Naive thymus-derived CD4-positive, alpha-beta T cell (primary cell): Measurements from ENCODE around the gene AVPI1. TPM values are rescaled to one million over a fixed set of nuclear protein-coding genes. Genes with fewer than 3 reads are reported as not detected.

Experiments
- ATAC-seq: fragments of 150-1000 bp; cut with Tn5 transposase; 2 replicates; pipeline ENCODE4 v1.10.0; 2021; ENCODE audit warnings: mild to moderate bottlenecking, moderate library complexity
- CTCF ChIA-PET: fragments of 350-600 bp; sonication (Branson Sonifier 250); formaldehyde crosslinking; loops from one replicate; lab custom pipeline; 2021; ENCODE audit warnings: antibody characterized with exemption; lab: Charles Lee
- POLR2A ChIA-PET: fragments of 350-600 bp; sonication (Branson Sonifier 250); formaldehyde crosslinking; loops from one replicate; lab custom pipeline; 2021; ENCODE audit warnings: antibody characterized with exemption, inconsistent platforms; lab: Charles Lee
- DNase-seq, 9 donors: peaks; one replicate each; pipeline versions ENCODE4 v3.0.0 to v3.0.0-alpha.2; 2020 to 2022; ENCODE audit warnings: mixed read lengths in 1 of 9
- H3K27ac ChIP-seq: one replicate; pipeline ENCODE4 v1.7.0; 2013; ENCODE audit warnings: mild to moderate bottlenecking, low read depth, low read length, moderate library complexity
- H3K27me3 ChIP-seq, 2 donors: one replicate each; pipeline ENCODE4 v1.7.0; 2013; ENCODE audit warnings: low read length in 2 of 2, mild to moderate bottlenecking in 2 of 2, moderate library complexity in 2 of 2; ENCODE audit not compliant: control insufficient read depth in 2 of 2, insufficient read depth in 2 of 2
- H3K36me3 ChIP-seq, 3 experiments: 1 replicate in 2 of 3; 2 replicates in 1 of 3; pipeline ENCODE4 v1.7.0; 2013; ENCODE audit warnings: low read length in 3 of 3, mild to moderate bottlenecking in 3 of 3, moderate library complexity in 1 of 3; ENCODE audit not compliant: insufficient read depth in 3 of 3, control insufficient read depth in 2 of 3
- H3K4me1 ChIP-seq, 2 donors: one replicate each; pipeline ENCODE4 v1.7.0; 2013; ENCODE audit warnings: low read length in 2 of 2, mild to moderate bottlenecking in 2 of 2, moderate library complexity in 1 of 2; ENCODE audit not compliant: control insufficient read depth in 2 of 2, insufficient read depth in 2 of 2
- H3K4me3 ChIP-seq: 2 replicates; pipeline ENCODE4 v1.7.0; 2013; ENCODE audit warnings: mild to moderate bottlenecking, low read length
- H3K9me3 ChIP-seq, 3 experiments: 1 replicate in 2 of 3; 2 replicates in 1 of 3; pipeline ENCODE4 v1.7.0; 2013; ENCODE audit warnings: low read length in 3 of 3; ENCODE audit not compliant: control insufficient read depth in 2 of 3
- H3K27ac Mint-ChIP-seq, 9 donors: one replicate each; pipeline ENCODE4 v1.8.0; 2020 to 2022; ENCODE audit warnings: mixed read lengths in 9 of 9, mild to moderate bottlenecking in 8 of 9, moderate library complexity in 5 of 9, inconsistent platforms in 2 of 9
- H3K27me3 Mint-ChIP-seq, 5 donors: one replicate each; pipeline ENCODE4 v1.8.0; 2021 to 2022; ENCODE audit warnings: mixed read lengths in 5 of 5, mild to moderate bottlenecking in 1 of 5
- H3K36me3 Mint-ChIP-seq, 5 donors: one replicate each; pipeline ENCODE4 v1.8.0; 2020 to 2022; ENCODE audit warnings: mixed read lengths in 5 of 5, mild to moderate bottlenecking in 3 of 5, inconsistent platforms in 1 of 5
- H3K4me1 Mint-ChIP-seq, 7 donors: one replicate each; pipeline ENCODE4 v1.8.0; 2020 to 2022; ENCODE audit warnings: mixed read lengths in 7 of 7, mild to moderate bottlenecking in 3 of 7, inconsistent platforms in 1 of 7
- H3K4me3 Mint-ChIP-seq, 10 donors: one replicate each; pipeline ENCODE4 v1.8.0; 2020 to 2022; ENCODE audit warnings: mild to moderate bottlenecking in 10 of 10, mixed read lengths in 10 of 10, moderate library complexity in 6 of 10, inconsistent platforms in 2 of 10
- H3K9me3 Mint-ChIP-seq, 11 donors: one replicate each; pipeline ENCODE4 v1.8.0; 2020 to 2022; ENCODE audit warnings: mixed read lengths in 11 of 11, mild to moderate bottlenecking in 4 of 11, inconsistent platforms in 1 of 11, moderate library complexity in 1 of 11
- intact Hi-C, 2 donors: fragments of 100-400 bp; cut with micrococcal nuclease; formaldehyde crosslinking; loops; one replicate each; pipeline ENCODE4 v1.15.1; 2023
- polyA plus RNA-seq, 2 donors: library from polyadenylated mRNA; unstranded; fragments of 300-500 nt; fragmentation: Illumina TruSeq; gene quantifications; one replicate each; pipeline ENCODE4 v1.2.3, GENCODE V29; 2021
- total RNA-seq, 6 experiments: library from RNA in 5 of 6; stranded (reverse) in 5 of 6; gene quantifications; 1 replicate in 5 of 6; 2 replicates in 1 of 6; pipeline ENCODE4 v1.2.3 and lab custom pipeline; 2021 to 2026

AVPI1 gene, protein sequence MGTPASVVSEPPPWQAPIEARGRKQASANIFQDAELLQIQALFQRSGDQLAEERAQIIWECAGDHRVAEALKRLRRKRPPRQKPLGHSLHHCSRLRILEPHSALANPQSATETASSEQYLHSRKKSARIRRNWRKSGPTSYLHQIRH
- total RNA-seq: 10 to 100 TPM in 1 of 5 experiments, 1 to 10 TPM in 3, under 1 TPM in 1; 0.65 to 10.6 (median 2.5) TPM
- 1 to 10 TPM; 1.4 to 1.9 TPM for polyA plus RNA-seq
- 10.9 reads per million, percentile 37 among the genes with 10 or more reads in this experiment for total RNA-seq (lab: John Stamatoyannopoulos, UW)

DNA sequence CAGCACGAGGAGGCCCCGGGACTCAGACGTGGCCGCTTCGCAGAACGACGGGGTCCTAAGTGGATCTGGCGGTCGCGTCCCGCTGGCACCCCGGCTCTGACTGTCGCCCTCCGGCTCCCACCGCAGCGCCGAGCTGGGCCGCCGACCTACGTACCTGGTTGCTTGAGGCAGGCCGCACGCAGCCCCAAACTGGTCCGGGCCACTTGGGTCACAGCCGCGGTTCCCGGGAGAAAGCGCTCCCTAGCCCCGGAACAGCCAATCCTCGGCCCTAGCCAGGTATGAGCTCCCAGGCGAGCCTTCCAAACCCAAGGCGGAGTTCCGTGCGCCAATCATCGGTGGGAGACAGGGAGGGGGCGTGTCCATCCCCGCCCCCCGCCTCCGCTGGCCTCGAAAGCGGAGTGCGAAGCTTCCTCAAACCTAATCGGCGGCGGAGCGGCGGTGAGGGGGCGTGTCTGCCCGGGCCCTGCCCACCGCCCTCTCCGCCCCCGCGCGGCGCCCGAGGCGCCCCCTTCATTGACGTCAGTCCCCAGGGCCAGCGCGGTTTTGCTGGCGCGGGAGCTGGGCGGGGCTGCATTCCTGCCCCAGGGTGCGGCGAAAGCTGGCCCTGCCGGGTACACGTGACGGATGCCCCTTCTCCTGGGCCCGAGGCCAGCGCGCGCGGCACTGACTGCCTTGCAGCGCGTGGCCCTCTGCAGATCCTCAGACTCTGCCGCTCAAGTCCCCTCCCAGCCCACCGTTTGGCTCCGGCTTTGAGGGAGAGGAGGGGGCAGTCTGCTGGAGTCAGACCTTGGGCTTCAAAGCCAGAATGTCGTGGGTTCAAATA is at the start of gene AVPI1:
AVPI1 (minus strand) TSS at position 280 of the 823 bp plus-strand sequence. CDS start 7,336 bp downstream, outside the sequence.
- ChIA-PET POLR2A (interaction anchor here (0.5 to 3.6 kb wide), 16 partner anchors 10 to 368 kb away, joined by 3 to 44 read pairs (median 4); partner anchors contain the start of genes FRAT1, MARVELD1, MORN4 and RRP12), CTCF (interaction anchor here (0.6 to 5.1 kb wide), 10 partner anchors 10 to 1399 kb away, joined by 3 to 19 read pairs (median 6); no protein-coding TSS in a partner anchor)
- peaks cover 0 to 2% (median 0%) of the 10 kb centered on the region in 5 donors for H3K27me3 Mint-ChIP-seq
- peak within 1 kb of the TSS; percentile 28 to 96 (median 91) for H3K27ac Mint-ChIP-seq
- H3K27ac ChIP-seq: peak within 1 kb of the TSS; percentile 81
- peaks cover 0 to 1% (median 0%) of the 10 kb centered on the region in 11 donors for H3K9me3 Mint-ChIP-seq
- H3K4me1 Mint-ChIP-seq: peaks cover 9 to 30% (median 19%) of the 10 kb centered on the region in 7 donors
- peak; percentile 97 for ATAC-seq
- DNase-seq: peak; percentile 94 to 97 (median 96)
- intact Hi-C loops: loop anchor here (1.0 to 5.0 kb wide), 14 partner anchors 11 to 447 kb away; partner anchors contain the start of genes GOLGA7B (in 2 of the 2), MMS19 (in 2 of the 2), PI4K2A (in 2 of the 2) and R3HCC1L (in 2 of the 2)
- peak within 1 kb of the TSS; percentile 80 for H3K4me3 ChIP-seq
- no peaks in the 10 kb centered on the region for H3K27me3 ChIP-seq
- no peaks in the 10 kb centered on the region for H3K36me3 Mint-ChIP-seq
- no peaks in the 10 kb centered on the region for H3K9me3 ChIP-seq
- H3K4me3 Mint-ChIP-seq: peak within 1 kb of the TSS; percentile 85 to 90 (median 88)
- peaks cover 5 to 25% of the 10 kb centered on the region in 2 donors for H3K4me1 ChIP-seq
- no peaks in the 10 kb centered on the region for H3K36me3 ChIP-seq

DNA sequence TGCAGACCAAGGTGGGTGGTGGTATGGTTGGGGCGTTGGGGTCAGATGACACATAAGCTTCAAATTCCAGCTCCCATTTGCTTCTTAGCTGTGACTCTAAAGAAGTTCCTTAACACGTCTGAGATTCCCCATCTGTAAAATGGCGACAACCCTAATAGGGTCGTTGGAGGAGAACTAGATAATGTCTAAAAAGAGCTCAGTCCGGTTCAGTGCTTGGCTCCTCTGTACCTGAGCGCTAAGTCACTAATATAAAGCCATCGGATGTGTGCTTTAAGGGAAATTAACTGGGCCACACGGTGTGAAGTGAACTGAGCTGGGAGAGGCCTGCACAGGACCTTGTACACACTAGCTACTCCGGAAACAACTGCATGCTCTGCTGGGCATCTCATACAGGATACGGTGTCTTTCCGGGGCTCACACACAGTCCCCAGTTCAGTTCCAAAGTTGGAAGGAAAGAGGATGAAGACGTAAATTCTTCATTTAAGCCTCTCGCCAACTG is 49.4 kb upstream of the AVPI1 start:
- Histone ChIP-seq H3K4me1 (peaks cover 18% of the 10 kb centered on the region in 2 donors), H3K4me3 (peak overlapping the region; percentile 86), H3K36me3 (peaks cover 0 to 6% (median 4%) of the 10 kb centered on the region in 3 experiments), H3K9me3 (no peaks in the 10 kb centered on the region), H3K27ac (peak overlapping the region; percentile 99), H3K27me3 (no peaks in the 10 kb centered on the region)
- CTCF ChIA-PET: interaction anchor here (0.7 to 8.7 kb wide), 9 partner anchors 21 to 59 kb away, joined by 3 to 90 read pairs (median 5); partner anchors contain the start of gene AVPI1
- POLR2A ChIA-PET: interaction anchor here (0.6 to 3.4 kb wide), 26 partner anchors 10 to 398 kb away, joined by 3 to 44 read pairs (median 4); partner anchors contain the start of genes AVPI1, GOLGA7B, MARVELD1 and R3HCC1L
- peak in 1 of 9 donors; percentile 9 for DNase-seq
- ATAC-seq: peak; percentile 5
- Mint-ChIP-seq H3K4me3 (peak overlapping the region; percentile 88 to 98 (median 94)), H3K4me1 (peaks cover 18 to 57% (median 54%) of the 10 kb centered on the region in 7 donors), H3K27ac (peak overlapping the region; percentile 95 to 99 (median 97)), H3K27me3 (peaks cover 0 to 3% (median 0%) of the 10 kb centered on the region in 5 donors), H3K9me3 (peaks cover 0 to 7% (median 0%) of the 10 kb centered on the region in 11 donors), H3K36me3 (peaks cover 0 to 24% (median 12%) of the 10 kb centered on the region in 5 donors)
- intact Hi-C loops: loop anchor here (2.0 to 10.0 kb wide), 7 partner anchors 60 to 1996 kb away; partner anchors contain the start of genes COX15 (in 1 of the 2), CUTC (in 1 of the 2), MMS19 (in 1 of the 2) and MORN4 (in 1 of the 2)

DNA sequence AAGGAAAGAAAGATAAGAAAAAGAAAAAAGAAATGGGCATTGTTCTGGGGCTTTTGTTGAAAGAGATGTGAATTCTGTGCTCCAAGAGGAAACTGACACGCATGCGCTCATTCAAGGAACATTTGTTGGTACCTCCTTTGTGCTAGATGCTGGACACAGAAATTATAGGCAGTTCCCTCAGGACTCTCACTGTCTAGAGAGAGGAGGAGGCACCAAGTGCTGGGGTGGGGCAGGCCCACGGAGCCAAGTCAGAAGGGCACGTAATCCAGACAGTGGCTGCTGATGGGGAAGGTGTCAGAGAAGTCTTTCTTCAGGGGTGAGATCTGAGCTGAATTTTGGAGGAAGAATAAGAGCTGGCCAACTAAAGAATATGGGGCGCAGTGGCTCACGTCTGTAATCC is 47.0 kb upstream of the AVPI1 start:
- ChIA-PET POLR2A (interaction anchor here (3.4 kb wide), 1 partner anchor 47 kb away, joined by 44 read pairs; the partner anchor contains the start of gene AVPI1), CTCF (interaction anchor here (0.6 to 8.7 kb wide), 7 partner anchors 24 to 289 kb away, joined by 3 to 90 read pairs (median 8); partner anchors contain the start of gene AVPI1)
- Histone ChIP-seq H3K4me3 (no peak overlapping the region), H3K4me1 (peaks cover 11 to 13% of the 10 kb centered on the region in 2 donors), H3K9me3 (no peaks in the 10 kb centered on the region), H3K27me3 (no peaks in the 10 kb centered on the region), H3K27ac (no peak overlapping the region), H3K36me3 (peaks cover 0 to 6% (median 0%) of the 10 kb centered on the region in 3 experiments)
- ATAC-seq: no peak
- intact Hi-C loops: loop anchor here in 1 of 2 donors (10.0 kb wide), 1 partner anchor 401 kb away; the partner anchor contains the start of gene R3HCC1L
- Mint-ChIP-seq H3K4me3 (no peak overlapping the region), H3K27ac (no peak overlapping the region), H3K27me3 (peaks cover 0 to 7% (median 3%) of the 10 kb centered on the region in 5 donors), H3K9me3 (peaks cover 0 to 7% (median 0%) of the 10 kb centered on the region in 11 donors), H3K4me1 (peaks cover 19 to 33% (median 31%) of the 10 kb centered on the region in 7 donors), H3K36me3 (peaks cover 0 to 6% (median 4%) of the 10 kb centered on the region in 5 donors)
- DNase-seq: no peak

DNA sequence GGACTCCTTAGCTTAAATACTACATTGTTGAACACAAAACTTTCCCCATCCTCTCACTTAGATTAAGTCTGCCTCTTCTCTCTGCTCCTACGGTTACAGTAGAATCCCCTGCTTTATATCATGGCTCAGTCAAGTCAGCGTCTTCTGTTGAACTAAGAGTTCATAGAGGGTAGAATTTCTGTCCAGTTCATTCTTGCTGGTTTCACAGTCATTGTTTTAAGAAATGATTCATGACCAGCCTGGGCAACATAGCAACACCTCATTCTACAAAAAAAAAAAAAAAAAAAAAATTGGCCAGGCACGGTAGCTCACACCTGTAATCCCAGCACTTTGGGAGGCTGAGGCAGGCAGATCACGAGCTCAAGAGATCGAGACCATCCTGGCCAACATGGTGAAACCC is 46.2 kb upstream of the AVPI1 start:
- H3K9me3 ChIP-seq: no peaks in the 10 kb centered on the region
- no peaks in the 10 kb centered on the region for H3K27me3 ChIP-seq
- POLR2A ChIA-PET: interaction anchor here (1.3 kb wide), 1 partner anchor 56 kb away, joined by 3 read pairs; no protein-coding TSS in a partner anchor
- Mint-ChIP-seq H3K36me3 (peaks cover 0 to 5% (median 4%) of the 10 kb centered on the region in 5 donors), H3K9me3 (peaks cover 0 to 7% (median 0%) of the 10 kb centered on the region in 11 donors), H3K27ac (no peak overlapping the region), H3K4me1 (peaks cover 15 to 27% (median 26%) of the 10 kb centered on the region in 7 donors), H3K4me3 (no peak overlapping the region), H3K27me3 (peaks cover 0 to 8% (median 3%) of the 10 kb centered on the region in 5 donors)
- ATAC-seq (no peak), DNase-seq (no peak)
- H3K4me3 ChIP-seq: no peak overlapping the region
- peaks cover 0 to 6% (median 0%) of the 10 kb centered on the region in 3 experiments for H3K36me3 ChIP-seq
- peaks cover 8 to 11% of the 10 kb centered on the region in 2 donors for H3K4me1 ChIP-seq
- H3K27ac ChIP-seq: no peak overlapping the region
- CTCF ChIA-PET: interaction anchor here (0.6 to 8.7 kb wide), 12 partner anchors 10 to 288 kb away, joined by 3 to 90 read pairs (median 4); partner anchors contain the start of gene AVPI1
- intact Hi-C loops: loop anchor here in 1 of 2 donors (10.0 kb wide), 1 partner anchor 402 kb away; the partner anchor contains the start of gene R3HCC1L

DNA sequence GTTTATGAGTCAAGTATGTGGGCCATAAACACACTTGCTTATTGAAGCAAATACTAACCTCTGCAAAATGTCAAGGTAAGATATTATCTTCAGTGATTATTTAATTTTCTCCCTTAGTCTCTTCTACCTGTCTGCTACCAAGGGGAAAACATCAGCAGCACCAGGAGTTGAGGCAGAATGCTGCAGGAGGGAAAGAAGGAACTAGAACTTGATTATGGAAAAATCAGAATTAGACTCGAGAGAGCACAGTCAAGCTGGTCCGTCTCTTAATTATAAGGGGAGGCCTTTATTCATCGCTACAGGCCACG is 45.0 kb upstream of the AVPI1 start:
- no peak overlapping the region for H3K27ac ChIP-seq
- H3K27me3 ChIP-seq: no peaks in the 10 kb centered on the region
- ATAC-seq (no peak), DNase-seq (no peak)
- peaks cover 0 to 2% (median 0%) of the 10 kb centered on the region in 5 donors for H3K36me3 Mint-ChIP-seq
- POLR2A ChIA-PET: interaction anchor here (0.6 to 1.3 kb wide), 2 partner anchors 31 to 54 kb away, joined by 3 read pairs; no protein-coding TSS in a partner anchor
- H3K4me3 Mint-ChIP-seq: no peak overlapping the region
- intact Hi-C loops: loop anchor here in 1 of 2 donors (10.0 kb wide), 1 partner anchor 403 kb away; the partner anchor contains the start of gene R3HCC1L
- peaks cover 0 to 8% (median 3%) of the 10 kb centered on the region in 5 donors for H3K27me3 Mint-ChIP-seq
- H3K36me3 ChIP-seq: peaks cover 0 to under 1% (median 0%) of the 10 kb centered on the region in 3 experiments
- H3K4me1 Mint-ChIP-seq: peaks cover 7 to 17% (median 16%) of the 10 kb centered on the region in 7 donors
- H3K4me1 ChIP-seq: peaks cover 0 to 6% of the 10 kb centered on the region in 2 donors
- H3K27ac Mint-ChIP-seq: no peak overlapping the region
- H3K9me3 ChIP-seq: no peaks in the 10 kb centered on the region
- H3K9me3 Mint-ChIP-seq: peaks cover 0 to 7% (median 0%) of the 10 kb centered on the region in 11 donors
- CTCF ChIA-PET: interaction anchor here (1.1 to 8.7 kb wide), 9 partner anchors 8 to 63 kb away, joined by 3 to 90 read pairs (median 9); partner anchors contain the start of genes AVPI1 and MARVELD1
- H3K4me3 ChIP-seq: no peak overlapping the region
